ELR (cell line): ENCODE measurements around the gene HVCN1.
"Not testable (repeated sequence)": the region's sequence is repeated elsewhere in the genome, so short reads cannot be mapped to it uniquely, and the experiment has no call there.

ENCODE experiments used
- DNase-seq: peaks from one replicate; pipeline ENCODE4 v3.0.0-alpha.2; 2015; ENCODE audit warnings: low read depth

The HVCN1 gene, protein sequence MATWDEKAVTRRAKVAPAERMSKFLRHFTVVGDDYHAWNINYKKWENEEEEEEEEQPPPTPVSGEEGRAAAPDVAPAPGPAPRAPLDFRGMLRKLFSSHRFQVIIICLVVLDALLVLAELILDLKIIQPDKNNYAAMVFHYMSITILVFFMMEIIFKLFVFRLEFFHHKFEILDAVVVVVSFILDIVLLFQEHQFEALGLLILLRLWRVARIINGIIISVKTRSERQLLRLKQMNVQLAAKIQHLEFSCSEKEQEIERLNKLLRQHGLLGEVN

DNA sequence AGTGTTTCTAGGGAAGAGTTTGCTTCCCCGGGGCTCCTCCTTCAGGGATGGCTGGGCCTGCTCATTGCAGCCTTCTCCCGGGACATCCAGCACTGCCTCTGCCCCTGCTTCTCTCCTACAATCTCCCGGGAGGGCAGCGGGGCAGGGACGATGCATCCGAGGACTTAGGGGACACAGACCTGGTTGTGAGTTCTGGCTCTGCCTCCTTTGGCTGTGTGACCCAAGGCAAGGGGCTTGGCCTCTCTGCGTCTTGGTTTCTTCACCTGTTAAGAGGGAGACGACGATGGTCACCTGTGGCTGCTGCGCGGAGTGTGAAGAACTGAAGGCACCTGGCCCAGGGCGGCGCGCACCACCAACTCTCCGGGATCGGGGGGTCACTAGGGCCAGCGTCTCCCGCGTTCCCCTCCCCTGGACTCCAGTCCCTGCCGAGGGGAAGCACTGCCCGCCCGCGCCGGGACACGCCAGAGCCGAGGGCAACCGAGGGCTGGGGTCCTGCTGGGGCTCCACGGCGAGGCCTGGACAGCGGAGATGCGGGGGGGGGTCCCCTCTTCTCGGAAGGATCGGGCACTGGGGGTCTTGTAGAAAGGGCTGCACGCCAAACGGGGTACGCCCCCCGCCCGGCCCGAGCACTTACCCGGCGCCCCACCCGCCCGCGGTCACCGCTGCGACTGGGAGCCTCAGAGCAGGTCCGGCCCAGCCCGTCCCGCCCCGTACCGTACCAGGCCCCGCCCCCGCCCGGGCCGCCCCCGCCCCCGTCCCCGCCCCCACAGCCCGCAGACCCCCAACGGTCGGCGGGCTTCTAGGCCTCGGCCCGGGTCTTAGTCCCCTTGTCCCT is at the start of gene HVCN1:
Gene HVCN1 (minus strand): TSS at position 670 of the 835 bp plus-strand sequence. CDS start 5,870 bp downstream, outside the sequence.
- peak; percentile 39 for DNase-seq

DNA sequence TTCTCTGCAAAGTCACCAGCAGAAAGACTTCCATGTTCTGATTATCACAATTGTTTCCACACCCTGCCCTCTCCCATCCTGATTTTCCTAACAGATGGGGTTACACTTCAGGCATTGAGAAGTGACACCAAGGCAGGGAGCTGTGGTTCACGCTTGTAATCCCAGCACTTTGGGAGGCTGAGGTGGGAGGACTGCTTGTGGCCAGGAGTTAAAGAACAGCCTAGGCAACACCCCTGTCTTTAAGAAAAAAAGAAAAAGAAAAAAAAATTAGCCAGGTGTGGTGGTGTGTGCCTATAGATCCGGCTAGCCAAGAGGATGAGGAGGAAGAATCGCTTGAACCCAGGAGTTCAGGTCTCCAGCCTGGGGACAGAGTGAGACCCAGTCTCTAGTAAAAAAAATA is 48.6 kb upstream of the HVCN1 start:
- no peak for DNase-seq

DNA sequence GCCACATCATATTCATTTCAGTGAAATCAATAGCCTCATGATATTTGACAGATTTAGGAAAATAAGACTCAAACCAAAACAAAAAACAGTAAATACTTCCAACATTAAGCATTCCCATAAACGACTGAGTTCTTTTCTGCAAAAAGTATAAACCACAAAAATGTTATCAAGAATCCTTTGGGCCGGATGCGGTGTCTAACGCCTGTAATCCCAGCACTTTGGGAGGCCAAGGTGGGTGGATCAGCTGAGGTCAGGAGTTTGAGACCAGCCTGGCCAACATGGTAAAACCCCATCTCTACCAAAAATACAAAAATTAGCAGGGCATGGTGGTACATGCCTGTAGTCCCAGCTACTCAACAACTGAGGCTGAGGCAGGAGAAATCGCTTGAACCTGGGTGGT is 48.1 kb upstream of the HVCN1 start:
- DNase-seq = peak; percentile 55

DNA sequence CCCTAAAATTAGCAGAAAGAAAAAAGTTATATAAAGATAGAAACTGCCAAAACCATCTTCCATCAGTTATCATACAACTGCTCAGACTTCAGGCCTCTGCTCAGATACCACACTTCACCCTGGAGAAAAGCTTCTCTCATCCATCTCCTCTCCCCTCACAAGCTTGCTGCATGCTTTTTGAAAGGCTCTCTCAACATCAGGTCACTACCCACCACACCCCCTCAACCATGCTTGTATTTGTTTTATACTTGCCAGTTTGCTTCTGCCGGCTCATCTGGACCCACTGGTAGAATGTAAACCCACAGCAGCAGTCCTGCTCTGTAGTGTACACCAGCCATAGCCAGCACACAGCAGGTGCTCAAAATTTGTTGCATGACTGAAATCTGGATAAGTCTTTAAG is 45.0 kb upstream of the HVCN1 start:
- DNase-seq = no peak

DNA sequence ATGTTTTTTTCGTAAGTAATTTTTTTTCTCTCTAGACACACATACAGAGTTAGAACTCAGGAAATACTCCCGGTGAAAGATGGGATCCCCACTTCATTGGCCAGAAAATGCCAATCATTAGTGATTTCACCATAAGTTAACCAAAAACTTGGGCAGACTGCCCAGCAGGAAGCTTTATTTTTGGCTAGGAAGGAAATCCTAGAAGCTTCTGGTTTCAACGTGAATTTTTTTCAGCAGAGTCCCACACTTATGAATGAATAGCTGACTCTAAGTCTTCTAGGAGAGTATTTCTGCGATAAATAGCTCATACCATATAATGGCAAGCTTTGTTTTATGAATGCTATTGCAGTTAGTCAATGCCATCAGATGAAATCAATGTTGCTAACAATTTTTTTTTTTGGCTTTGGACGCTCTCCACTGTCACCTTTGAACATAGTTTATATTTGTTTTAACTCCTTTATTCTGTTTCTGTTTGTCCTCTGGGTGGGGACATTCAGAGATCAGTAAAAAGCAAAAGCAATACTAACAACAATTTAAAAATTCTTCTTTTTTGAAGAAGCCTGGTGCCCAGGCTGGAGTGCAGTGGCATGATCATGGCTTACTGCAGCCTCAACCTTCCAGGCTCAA is 44.3 kb upstream of the HVCN1 start:
- peak; percentile 28 for DNase-seq

DNA sequence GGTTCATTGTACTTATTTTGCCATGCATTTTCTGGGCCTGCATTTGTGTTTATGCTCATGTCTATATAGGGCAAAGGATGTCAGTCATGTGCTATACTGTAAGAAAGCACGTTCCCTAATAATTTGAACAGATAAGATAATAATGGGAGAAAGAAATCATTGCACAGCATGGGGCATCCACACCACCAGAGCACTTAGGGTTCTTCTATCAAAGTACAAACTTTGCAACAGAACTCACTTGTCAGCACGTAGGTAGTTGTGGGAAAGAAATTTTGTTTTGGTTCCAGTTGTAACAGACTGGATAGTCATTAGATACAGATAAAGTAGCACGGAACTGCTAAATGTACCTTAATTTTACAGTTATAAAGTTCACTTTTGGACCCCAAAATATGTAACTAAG is 43.7 kb upstream of the HVCN1 start:
- no peak for DNase-seq

DNA sequence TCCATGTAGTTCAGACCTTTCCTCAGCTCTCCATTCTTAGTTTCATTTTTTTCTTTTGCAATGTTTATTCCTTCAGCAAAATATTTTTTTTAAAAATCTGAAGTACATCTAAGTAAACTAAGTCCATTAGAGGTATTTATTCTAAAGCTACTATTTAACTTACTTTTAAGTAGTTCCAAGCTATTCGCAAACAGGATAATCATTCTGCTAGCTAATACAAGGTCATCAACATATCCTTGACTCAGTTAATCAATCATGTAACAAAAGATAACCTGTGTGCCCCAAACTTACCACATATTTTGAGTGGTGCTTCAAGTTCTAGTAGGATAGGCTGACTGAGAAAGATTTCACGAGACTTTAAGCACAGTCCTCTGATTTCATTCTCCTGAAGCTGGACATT is 42.6 kb upstream of the HVCN1 start:
- DNase-seq = no peak

DNA sequence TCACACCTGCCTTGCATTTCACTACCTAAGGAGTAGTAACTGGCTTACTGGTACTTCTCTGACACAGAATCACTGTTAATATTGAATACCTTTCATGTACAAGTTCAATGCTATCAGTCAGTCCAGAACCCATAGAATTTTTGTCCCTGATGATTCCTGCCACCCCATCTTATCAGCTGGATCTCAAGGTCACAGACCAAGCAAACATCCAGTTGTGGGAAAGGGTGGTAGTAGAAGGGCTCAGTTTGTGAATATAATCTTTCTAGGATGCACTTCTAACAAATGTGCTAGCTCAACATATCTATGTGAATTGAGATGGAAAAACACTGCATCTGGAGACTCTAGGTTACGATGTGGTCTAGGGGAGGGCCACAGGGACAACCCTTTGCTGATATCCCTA is 39.7 kb upstream of the HVCN1 start:
- DNase-seq = no peak

DNA sequence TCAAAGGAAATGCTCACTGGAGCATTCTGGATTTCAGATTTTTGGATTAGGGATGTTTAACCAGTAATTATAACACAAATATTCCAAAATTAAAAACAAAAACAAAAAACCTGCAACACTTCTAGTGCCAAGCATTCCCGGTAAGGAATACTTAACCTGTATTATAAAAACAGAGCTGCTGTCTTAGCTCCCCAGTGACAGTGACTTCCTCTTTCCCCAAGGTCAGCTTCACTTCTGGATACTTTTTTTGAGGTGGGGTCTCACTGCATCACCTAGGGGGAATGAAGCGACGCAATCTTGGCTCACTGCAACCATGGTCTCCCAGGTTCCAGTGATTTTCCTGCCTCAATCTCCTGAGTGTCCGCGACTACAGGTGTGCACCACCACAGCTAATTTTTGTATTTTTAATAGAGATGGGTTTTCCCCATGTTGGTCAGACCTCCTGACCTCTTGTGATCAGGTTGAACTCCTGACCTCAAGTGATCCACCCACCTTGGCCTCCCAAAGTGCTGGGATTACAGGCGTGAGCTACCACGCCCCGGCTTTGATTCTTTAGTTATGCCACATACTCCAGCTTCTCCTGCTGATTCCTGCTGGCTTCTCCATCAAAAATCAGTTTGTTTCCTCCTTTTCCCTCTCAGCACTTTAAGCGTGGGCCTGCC is 37.9 kb upstream of the HVCN1 start:
- no peak for DNase-seq

DNA sequence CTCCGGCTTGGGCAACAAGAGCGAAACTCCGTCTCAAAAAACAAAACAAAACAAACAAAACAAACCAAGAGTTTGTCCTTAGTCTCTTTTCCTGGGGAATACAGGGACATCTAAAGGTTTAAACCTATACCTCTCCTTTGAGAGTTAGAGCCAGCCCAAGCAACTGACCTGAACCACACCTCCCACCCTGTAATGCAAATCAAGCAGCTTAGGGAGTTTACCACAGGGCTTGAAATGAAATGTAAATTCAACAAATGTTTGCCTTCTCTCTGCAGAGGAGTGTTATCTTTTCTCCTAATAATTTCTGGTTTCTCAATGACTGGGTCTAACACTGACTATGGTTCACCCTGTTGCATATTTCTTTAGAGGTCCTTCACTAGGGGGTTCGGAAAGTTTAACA is 37.1 kb upstream of the HVCN1 start:
- no peak for DNase-seq

DNA sequence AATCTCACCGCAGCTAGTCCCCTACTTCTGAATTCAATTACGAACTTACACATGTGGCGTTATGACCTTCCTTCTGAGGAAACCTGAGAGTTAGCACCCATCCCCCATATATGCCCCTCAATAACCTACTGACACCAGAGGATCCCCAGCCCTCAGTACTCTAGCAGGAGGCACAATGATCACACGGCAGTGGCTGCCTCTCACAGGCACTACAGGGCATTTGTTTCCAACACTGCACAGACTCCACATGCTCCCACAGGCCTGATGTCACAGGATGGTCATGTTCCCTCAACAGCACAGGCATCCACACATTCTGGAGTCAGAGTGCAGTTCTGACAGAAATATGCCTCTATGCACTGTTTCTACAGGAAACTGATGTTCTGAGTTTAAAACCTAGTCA is 36.4 kb upstream of the HVCN1 start:
- no peak for DNase-seq

DNA sequence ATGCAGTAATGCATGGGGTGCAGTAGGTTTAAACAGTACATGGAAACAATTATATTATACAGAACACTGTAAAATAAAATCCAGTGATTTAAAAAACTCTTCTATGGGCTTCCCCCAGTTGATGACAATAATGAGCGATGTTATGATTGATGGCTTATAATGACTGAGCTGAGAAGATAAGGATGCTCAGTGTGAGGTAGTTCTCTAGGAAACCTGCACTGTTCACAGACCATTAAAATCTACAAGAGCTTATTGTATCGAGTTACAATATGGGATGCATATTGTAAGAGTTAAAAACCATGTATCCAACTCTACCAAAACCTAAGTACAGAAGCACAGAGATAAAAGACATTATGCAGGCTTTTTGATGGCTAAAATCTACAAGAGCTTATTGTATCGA is 34.0 kb upstream of the HVCN1 start:
- not testable (repeated sequence) for DNase-seq

DNA sequence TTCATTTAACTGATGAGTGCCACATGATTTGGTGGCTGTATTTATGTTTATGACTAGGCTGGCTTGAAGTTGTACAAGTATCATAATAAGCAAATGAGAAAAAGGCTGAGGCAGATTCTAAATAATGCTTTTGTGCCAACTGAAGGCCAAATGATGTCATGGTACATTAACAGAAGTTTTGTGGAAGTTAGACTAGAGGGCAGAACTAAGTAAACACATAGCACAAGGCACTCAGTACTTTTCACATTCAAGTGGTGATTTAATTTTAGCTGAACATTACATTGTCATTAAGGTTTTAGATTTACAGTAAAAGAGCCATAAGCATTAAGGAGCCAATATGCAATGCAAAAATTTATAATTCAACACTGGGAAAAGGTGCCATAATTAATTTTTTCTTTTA is 32.7 kb upstream of the HVCN1 start:
- DNase-seq = no peak

DNA sequence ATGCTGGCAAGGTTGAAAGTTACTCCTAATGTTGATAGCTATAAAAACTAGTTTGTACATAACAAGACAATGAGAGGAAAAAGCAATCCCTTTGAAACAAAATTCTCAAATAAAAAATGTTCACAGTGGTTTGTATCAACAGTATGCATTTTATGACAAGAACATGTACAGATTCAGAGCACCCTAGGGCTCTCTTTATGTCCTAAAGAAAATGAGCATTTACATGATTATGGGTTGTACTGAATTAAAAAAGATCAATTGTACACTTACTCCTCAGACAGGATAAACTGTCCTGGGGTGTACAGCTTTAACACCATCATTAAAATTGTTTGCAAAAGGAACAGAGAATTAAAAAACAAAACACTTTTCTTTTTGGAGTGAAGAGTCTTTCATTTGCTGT is 31.6 kb upstream of the HVCN1 start:
- no peak for DNase-seq

DNA sequence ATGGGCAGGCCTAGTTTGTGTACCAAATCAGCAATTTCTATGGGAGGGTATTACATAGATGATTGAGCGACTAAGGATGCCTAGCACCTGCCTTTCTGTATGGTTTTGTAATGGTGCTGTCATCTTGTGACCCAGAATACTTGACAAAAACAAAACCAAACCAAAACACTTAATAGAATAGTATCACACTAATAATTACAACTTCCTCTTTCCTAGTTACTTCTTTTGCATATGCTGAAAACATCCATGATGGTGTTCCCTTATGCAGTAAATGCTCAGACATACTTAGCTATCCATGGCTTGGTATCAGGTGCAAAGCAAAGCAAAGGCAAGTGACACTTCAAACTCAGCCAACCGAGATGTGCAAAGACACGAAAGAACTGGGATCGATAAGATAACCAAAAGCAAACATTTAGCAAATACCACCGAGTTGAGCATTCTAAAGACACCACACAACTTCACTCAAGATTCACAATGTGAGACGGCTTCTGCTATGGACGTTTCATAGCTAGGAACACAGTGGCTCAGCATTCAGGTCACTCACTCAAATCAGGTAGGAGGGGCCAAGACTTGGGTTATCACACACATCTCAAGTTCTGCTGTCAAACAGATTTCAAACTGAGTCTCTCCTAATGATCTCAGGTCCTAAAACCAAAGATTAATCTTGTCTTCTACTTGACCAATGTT is 29.4 kb upstream of the HVCN1 start:
- no peak for DNase-seq

DNA sequence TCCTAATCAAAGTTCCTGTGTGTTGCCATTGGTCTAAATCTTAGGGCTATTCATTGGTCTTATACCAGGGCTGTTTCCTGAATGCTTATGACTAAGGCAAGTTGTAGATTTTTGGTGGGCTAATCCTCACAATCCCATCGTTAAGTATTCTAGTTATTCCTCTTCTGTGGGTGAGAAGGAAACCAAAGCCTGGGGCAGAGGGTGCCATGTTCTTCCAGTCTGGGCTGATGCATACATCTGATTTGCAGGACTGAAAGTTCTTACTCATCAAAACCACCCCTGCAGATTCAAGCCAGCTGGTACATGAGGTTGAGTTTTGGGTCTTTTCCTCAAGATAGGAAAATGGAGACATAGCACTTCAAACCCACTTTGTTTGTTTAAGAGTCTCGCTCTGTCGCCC is 28.1 kb upstream of the HVCN1 start:
- no peak for DNase-seq

DNA sequence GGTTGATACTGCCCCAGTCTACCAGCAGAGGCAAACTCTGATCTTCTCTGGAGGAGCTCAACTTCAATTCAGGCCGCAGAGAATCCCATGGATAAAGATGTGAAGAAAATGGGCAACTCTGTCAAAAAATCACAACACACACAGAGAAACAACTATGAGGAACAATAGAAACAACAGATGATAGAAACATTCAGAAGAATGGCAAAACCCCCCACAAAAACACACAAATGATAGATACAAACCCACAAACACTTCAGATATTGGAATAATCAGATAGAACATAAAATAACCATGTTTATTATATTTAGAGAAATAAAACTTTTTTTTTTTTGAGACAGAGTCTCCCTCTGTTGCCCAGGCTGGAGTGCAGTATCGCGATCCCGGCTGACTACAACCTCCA is 20.0 kb upstream of the HVCN1 start:
- DNase-seq = no peak

DNA sequence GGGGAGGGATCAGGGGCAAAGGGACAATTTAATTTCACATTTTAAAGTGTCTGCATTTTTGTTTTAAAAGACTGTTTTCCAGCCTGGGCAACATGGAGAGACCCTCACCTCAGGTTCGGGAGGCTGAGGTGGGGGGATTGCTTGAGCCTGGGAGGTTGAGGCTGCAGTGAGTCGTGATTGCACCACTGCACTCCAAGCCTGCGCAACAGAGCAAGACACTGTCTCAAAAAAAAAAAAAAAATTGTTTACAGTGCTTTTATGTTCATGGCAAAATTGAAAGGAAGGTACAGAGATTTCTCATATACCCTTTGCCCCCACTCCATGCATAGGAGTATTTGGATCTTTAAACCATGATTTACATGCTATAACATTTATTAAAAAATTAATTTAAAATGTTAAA is 16.4 kb upstream of the HVCN1 start:
- DNase-seq = no peak

DNA sequence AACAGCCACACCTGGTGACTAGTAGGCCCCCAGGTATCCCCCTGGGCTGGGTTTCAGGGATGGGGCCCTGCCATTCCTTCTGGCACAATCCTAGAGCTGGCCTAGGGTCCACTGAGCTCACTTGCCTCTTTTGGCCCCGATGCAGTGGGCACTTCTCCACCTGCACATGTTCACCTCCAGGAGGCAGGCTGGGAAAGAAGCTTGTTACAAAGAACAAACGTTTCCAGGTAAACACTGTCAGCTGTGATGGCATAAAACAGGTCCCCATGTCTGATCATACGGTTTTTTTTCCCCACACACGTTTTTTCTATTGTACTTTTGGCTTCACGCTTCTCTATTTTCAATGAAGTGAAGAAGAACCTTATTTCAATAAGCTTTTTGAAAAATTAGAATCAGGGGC is 15.8 kb upstream of the HVCN1 start:
- DNase-seq = peak; percentile 28

DNA sequence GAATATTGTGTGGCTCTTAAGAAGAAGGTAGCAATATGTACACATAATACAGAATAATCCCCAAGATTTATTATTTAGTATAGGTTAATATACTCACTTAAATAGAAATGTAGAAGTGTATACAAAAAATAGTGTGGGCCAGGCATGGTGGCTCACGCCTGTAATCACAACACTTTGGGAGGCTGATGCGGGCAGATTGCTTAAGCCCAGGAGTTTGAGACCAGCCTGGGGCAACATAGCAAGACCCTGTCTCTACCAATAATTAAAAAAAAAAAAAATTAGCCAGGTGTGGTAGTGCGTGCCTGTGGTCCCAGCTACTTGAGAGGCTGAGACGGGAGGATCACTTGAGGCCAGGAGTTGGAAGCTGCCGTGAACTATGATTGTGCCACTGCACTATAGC is 15.3 kb upstream of the HVCN1 start:
- DNase-seq = no peak

DNA sequence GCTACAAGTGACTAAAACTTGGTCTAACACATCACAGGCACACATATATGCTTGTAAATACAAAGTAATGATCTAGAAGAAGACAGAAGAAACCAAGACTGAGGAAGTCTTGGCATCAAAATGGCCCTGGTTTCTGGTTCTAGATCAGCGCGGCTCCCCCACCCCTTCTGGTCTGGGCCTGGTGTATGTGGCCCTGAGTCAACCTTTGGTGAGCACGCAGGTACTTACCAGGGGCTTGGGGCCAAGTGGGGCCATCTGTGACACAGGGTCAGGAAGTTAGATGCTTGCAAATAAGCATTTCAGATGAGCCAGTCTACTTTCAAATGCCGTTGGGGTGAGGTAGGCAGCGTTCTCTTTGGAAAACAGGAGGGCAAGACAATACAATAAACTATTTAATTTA is 13.2 kb upstream of the HVCN1 start:
- DNase-seq = no peak
